HepG2 (cell line): ENCODE data around the gene GJC2. TPM values are rescaled to one million over a fixed set of nuclear protein-coding genes. Genes with fewer than 3 reads are reported as not detected.

Source experiments
- CENPT ChIP-seq: sonication (generic); formaldehyde crosslinking; IDR thresholded peaks from 2 replicates; pipeline ENCODE4 v1.8.0; 2022; ENCODE audit warnings: low read depth, mild to moderate bottlenecking, moderate library complexity, missing genetic modification reagents
- CENPX ChIP-seq: sonication (generic); formaldehyde crosslinking; IDR thresholded peaks from 2 replicates; pipeline ENCODE4 v1.9.0; 2021; ENCODE audit warnings: mild to moderate bottlenecking, missing genetic modification reagents, moderate library complexity
- CREB3 ChIP-seq: sonication (generic); formaldehyde crosslinking; IDR thresholded peaks from 2 replicates; pipeline ENCODE4 v1.5.0; 2020; ENCODE audit warnings: missing genetic modification reagents
- DMAP1 ChIP-seq: IDR thresholded peaks from 2 replicates; pipeline ENCODE4 v1.6.1; 2016
- MIER3 ChIP-seq: IDR thresholded peaks from 2 replicates; pipeline ENCODE4 v1.6.1; 2016; ENCODE audit warnings: missing compliant biosample characterization, borderline replicate concordance
- MLX ChIP-seq: IDR thresholded peaks from 2 replicates; pipeline ENCODE4 v1.6.1; 2016
- NCOR1 ChIP-seq: fragments of 200-600 bp; sonication (generic); IDR thresholded peaks from 2 replicates; pipeline ENCODE4 v1.7.0; 2017; ENCODE audit warnings: antibody characterized with exemption, low read length, borderline replicate concordance
- NONO ChIP-seq, 2 experiments: fragments of 450-650 bp in 1 of 2; sonication (generic) in 1 of 2; formaldehyde crosslinking in 1 of 2; IDR thresholded peaks in 1 of 2; conservative IDR thresholded peaks in 1 of 2; 2 replicates each; pipeline versions ENCODE4 v1.6.1 to v1.8.0; 2017 to 2022; ENCODE audit warnings: mild to moderate bottlenecking in 1 of 2, missing genetic modification reagents in 1 of 2, moderate library complexity in 1 of 2
- RCOR2 ChIP-seq: IDR thresholded peaks from 2 replicates; pipeline ENCODE4 v1.6.1; 2016; ENCODE audit warnings: missing biosample characterization, missing genetic modification reagents
- SP1 ChIP-seq, 2 experiments: fragments of 450-650 bp in 1 of 2; sonication (generic) in 1 of 2; formaldehyde crosslinking in 1 of 2; IDR thresholded peaks; 2 replicates each; pipeline versions ENCODE4 v1.4.0 to v1.6.1; 2016 to 2020; ENCODE audit warnings: missing genetic modification reagents in 1 of 2
- TBL1XR1 ChIP-seq: fragments of 150-350 bp; IDR thresholded peaks from 2 replicates; pipeline ENCODE4 v1.6.1; 2014; ENCODE audit warnings: borderline replicate concordance, low read length; ENCODE audit not compliant: partially characterized antibody
- TFE3 ChIP-seq: IDR thresholded peaks from 2 replicates; pipeline ENCODE4 v1.6.1; 2016
- THYN1 ChIP-seq: sonication (generic); formaldehyde crosslinking; IDR thresholded peaks from 2 replicates; pipeline ENCODE4 v1.8.1; 2023; ENCODE audit warnings: low read depth, mild to moderate bottlenecking, moderate library complexity, missing genetic modification reagents, borderline replicate concordance
- WIZ ChIP-seq: sonication (generic); formaldehyde crosslinking; IDR thresholded peaks from 2 replicates; pipeline ENCODE4 v1.5.1; 2020; ENCODE audit warnings: mild to moderate bottlenecking, missing genetic modification reagents
- ZHX2 ChIP-seq, 2 experiments: sonication (generic) in 1 of 2; formaldehyde crosslinking in 1 of 2; IDR thresholded peaks; 2 replicates each; pipeline versions ENCODE4 v1.6.1 to v1.9.0; 2014 to 2022; ENCODE audit warnings: antibody characterized with exemption in 1 of 2, borderline replicate concordance in 1 of 2, inconsistent platforms in 1 of 2, low read depth in 1 of 2, missing genetic modification reagents in 1 of 2
- ZNF44 ChIP-seq: sonication (generic); formaldehyde crosslinking; IDR thresholded peaks from 2 replicates; pipeline ENCODE4 v1.5.1; 2020; ENCODE audit warnings: mild to moderate bottlenecking, missing genetic modification reagents
- ZNF564 ChIP-seq: sonication (generic); formaldehyde crosslinking; IDR thresholded peaks from 2 replicates; pipeline ENCODE4 v1.8.1; 2023; ENCODE audit warnings: mild to moderate bottlenecking, missing genetic modification reagents
- ZNF720 ChIP-seq: sonication (generic); formaldehyde crosslinking; IDR thresholded peaks from 2 replicates; pipeline ENCODE4 v1.4.0; 2020; ENCODE audit warnings: missing genetic modification reagents
- ZNF773 ChIP-seq: sonication (generic); formaldehyde crosslinking; IDR thresholded peaks from 2 replicates; pipeline ENCODE4 v1.4.0; 2020; ENCODE audit warnings: missing genetic modification reagents, borderline replicate concordance
- polyA plus RNA-seq, 8 experiments: library from polyadenylated mRNA; depleted of rRNA in 3 of 8; stranded (reverse) in 7 of 8; unstranded in 1 of 8; fragments of >200 nt; fragmentation: Illumina TruSeq in 4 of 8; extraction: Trizol in 4 of 8; gene quantifications; 2 replicates each; pipeline versions ENCODE4 v1.2.1 to v1.2.3, GENCODE V29; 2011 to 2016; ENCODE audit warnings: low read depth in 4 of 8, missing spikeins in 1 of 8, mixed read lengths in 1 of 8; ENCODE audit not compliant: insufficient read depth in 1 of 8
- total RNA-seq, 5 experiments: library from RNA; depleted of rRNA; stranded (reverse); fragments of >200 nt; fragmentation: Illumina TruSeq; extraction: Trizol; gene quantifications; 2 replicates each; pipeline ENCODE4 v1.2.3, GENCODE V29; 2016; ENCODE audit warnings: low read depth in 1 of 5

Gene GJC2
- total and polyA plus RNA-seq, 2 of the 13 experiments (the other 11 are each of a cell fraction or from before 2014, with no cell fraction given) = 1.6 to 3.8 TPM

- TF ChIP-seq CENPT (CRISPR knock-in tag) (0 out of 2 replicates have a peak, but pooled peaks have one; percentile 35), TFE3 (CRISPR knock-in tag) (peak; percentile 46; the same call in 1 of the 2 replicates), ZNF720 (CRISPR knock-in tag) (no peak), SP1 (IDR thresholded peaks at IDR 0.05) (0 out of 2 replicates have a peak, but pooled peaks have one; percentile 30), SP1 (CRISPR knock-in tag; IDR thresholded peaks at IDR 0.05) (peak; percentile 92), ZHX2 (IDR thresholded peaks at IDR 0.05; ENCODE audit: low read depth) (peak; percentile 91), ZHX2 (CRISPR knock-in tag; IDR thresholded peaks at IDR 0.05; ENCODE audit: borderline replicate concordance) (0 out of 2 replicates have a peak, but pooled peaks have one; percentile 33), NCOR1 (no peak), DMAP1 (0 out of 2 replicates have a peak, but pooled peaks have one; percentile 57), WIZ (CRISPR knock-in tag) (no peak), THYN1 (CRISPR knock-in tag) (no peak), NONO (IDR thresholded peaks at IDR 0.05) (no peak), NONO (CRISPR knock-in tag; conservative IDR thresholded peaks at IDR 0.05) (peak; percentile 76; the same call in 1 of the 2 replicates), CREB3 (CRISPR knock-in tag) (0 out of 2 replicates have a peak, but pooled peaks have one; percentile 27), MLX (peak; percentile 63; the same call in 1 of the 2 replicates), CENPX (CRISPR knock-in tag) (no peak), TBL1XR1 (no peak), ZNF773 (CRISPR knock-in tag) (peak; percentile 64; the same call in 1 of the 2 replicates), MIER3 (CRISPR knock-in tag) (0 out of 2 replicates have a peak, but pooled peaks have one; percentile 62), ZNF44 (CRISPR knock-in tag) (0 out of 2 replicates have a peak, but pooled peaks have one; percentile 37), ZNF564 (CRISPR knock-in tag) (peak; percentile 58), RCOR2 (CRISPR knock-in tag) (no peak)
Measured at GRCh38 chr1:228165372-228166169, 15.8 kb downstream of the GJC2 start, which contains the start of gene IBA57 (continued).
